T-helper 2 cell treated with Interferon-gamma antibody and Interleukin-4, amounts not matched to agents 100 ng/mL and 5 ng/mL, for 36 hours (primary cell): ENCODE results near the gene ASB10. TPM values are rescaled to one million over a fixed set of nuclear protein-coding genes. Genes with fewer than 3 reads are reported as not detected.

ENCODE experiments used
- intact Hi-C: fragments of 100-400 bp; cut with micrococcal nuclease; formaldehyde crosslinking; loops from one replicate; pipeline ENCODE4 v1.15.1; 2023
- total RNA-seq: library from RNA; stranded (reverse); gene quantifications from 2 replicates; pipeline ENCODE4 v1.2.3, GENCODE V29; 2022

The ASB10 gene
- total RNA-seq, 1 donor from 2014 or later: not detected

DNA sequence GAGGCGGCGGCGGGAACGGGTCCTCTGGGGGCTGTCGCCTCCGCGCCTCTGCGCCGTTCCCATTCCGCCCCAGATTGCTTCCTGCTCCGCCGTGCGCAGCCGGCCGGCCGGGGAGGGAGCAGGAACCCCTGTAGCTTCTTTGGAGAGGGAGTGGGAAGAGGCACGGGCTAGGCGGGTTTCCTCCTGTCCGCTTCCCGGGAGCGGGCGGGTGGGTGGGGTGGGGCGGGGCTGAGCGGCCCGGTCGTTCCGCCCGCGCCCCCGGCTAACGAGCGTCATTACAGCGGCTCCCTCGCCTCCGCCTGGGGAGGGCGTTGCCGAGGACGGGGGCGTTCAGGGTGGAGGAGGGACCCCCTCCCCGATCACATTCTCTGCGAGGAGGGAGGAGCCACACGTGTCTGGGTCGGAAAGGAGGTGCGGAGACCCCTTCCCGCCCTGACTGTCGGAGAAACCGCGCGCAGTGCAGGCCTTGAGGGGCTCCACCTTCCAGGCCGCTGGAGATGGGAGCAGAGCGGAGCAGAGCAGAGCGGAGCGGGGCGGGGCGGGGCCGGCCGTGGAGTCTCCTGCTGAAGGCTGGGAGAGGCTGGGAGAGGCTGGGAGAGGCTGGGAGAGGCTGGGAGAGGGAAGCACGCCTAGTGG lies 61.1 kb downstream of the ASB10 start:
- intact Hi-C loops: no loop called here

Other genes with a start within 250 kb of the ASB10 start
- gene KCNH2, start 208.9 kb downstream of the ASB10 start, total RNA-seq: 0.23 and 0.36 TPM in 2 replicates
- gene NOS3, start 196.2 kb downstream of the ASB10 start, total RNA-seq: 17.0 and 17.4 TPM in 2 replicates
- gene ATG9B, start 162.8 kb downstream of the ASB10 start, total RNA-seq: 9.6 and 10.3 TPM in 2 replicates
- gene ABCB8, start 158.8 kb downstream of the ASB10 start, total RNA-seq: 60.9 and 61.6 TPM in 2 replicates
- 6.0 and 6.6 TPM in 2 replicates for gene ASIC3, start 138.7 kb downstream of the ASB10 start, total RNA-seq
- 22.3 and 23.7 TPM in 2 replicates for gene CDK5, start 129.4 kb downstream of the ASB10 start, total RNA-seq
- gene SLC4A2, start 127.7 kb downstream of the ASB10 start, total RNA-seq: 111 and 119 TPM in 2 replicates
- gene FASTK, start 106.4 kb downstream of the ASB10 start, total RNA-seq: 80.0 and 89.3 TPM in 2 replicates
- gene TMUB1, start 103.8 kb downstream of the ASB10 start, total RNA-seq: 51.0 and 55.4 TPM in 2 replicates
- gene AGAP3, start 100.8 kb downstream of the ASB10 start, total RNA-seq: 26.9 and 29.3 TPM in 2 replicates
- gene GBX1, start 19.6 kb downstream of the ASB10 start, total RNA-seq: not detected in 2 replicates
- 0.48 and 1.1 TPM in 2 replicates for gene H2BK1, start 23.2 kb upstream of the ASB10 start, total RNA-seq
- gene ABCF2, start 40.0 kb upstream of the ASB10 start, total RNA-seq: 45.5 and 47.2 TPM in 2 replicates
- 40.0 and 41.0 TPM in 2 replicates for gene CHPF2, start 45.2 kb upstream of the ASB10 start, total RNA-seq
- gene SMARCD3, start 61.4 kb upstream of the ASB10 start, total RNA-seq: 2.5 and 2.6 TPM in 2 replicates
- 60.2 and 64.3 TPM in 2 replicates for gene NUB1, start 154.6 kb upstream of the ASB10 start, total RNA-seq
- gene WDR86, start 222.8 kb upstream of the ASB10 start, total RNA-seq: not detected in 2 replicates